Fibroblast of skin of right biceps (primary cell): ENCODE results near the gene DPT.

Experiments used
- DNase-seq: peaks from one replicate; pipeline ENCODE4 v3.0.0-alpha.2; 2013

Gene DPT

DNA sequence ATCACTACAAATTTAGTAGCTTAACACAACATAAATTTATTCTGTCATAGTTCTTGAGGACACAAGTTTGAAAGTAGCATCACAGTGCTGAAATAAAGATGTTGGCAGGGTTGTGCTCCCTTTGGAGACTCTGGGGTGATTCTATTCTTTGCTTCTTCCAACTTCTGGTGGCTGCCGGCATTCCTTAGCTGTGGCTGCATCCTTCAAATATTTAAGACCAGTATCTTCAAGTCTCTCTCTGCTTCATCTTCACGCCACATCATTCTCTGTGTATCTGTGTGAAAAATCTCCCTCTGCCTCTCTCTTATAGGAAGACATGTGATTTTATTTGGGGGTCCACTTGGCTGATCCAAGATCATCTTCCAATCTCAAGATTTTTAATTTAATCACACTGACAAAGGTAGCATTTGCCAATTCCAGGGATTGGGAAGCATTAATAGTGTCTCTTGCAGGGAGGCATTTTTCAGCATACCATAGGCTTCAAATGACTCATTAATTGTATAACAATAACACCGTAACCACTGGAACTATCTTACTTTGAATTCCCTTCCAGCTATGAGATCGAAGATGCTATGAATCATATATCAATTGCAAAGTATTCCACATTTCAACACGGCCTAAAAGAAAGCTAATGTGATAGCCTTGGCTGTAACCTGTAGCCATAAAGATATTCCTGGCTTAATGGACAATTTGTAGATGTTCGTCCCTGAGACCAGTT lies 74.6 kb downstream of the DPT start:
- peak; percentile 71 for DNase-seq

GRCh38 chr1:168653567-168653966 lies 75.4 kb downstream of the DPT start:
- DNase-seq, result peak; percentile 60

DNA sequence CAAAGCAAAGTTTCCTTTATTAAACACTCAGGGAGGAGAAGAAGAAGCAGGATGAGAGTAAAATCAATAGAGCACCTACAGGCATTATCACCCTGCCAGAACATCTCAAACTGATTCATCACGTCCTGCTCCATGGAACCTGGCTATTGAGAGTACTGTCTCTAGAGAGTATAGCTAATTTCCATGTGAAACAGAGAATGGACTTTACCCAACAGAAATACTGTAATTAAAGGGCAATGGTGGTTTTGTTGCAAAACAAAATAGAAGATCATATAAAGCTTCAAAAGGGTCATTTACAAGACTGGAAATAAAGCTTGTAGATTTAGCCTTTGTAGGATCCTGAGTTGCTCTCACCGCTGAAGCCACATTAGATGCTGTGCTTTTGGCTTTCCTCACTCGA lies 83.3 kb downstream of the DPT start:
- no peak for DNase-seq
